HL-60 (cell line): ENCODE measurements around the gene TGFBR3.

Experiments
- DNase-seq, 2 experiments: peaks; one replicate each; pipeline ENCODE4 v3.0.0-alpha.2; 2010 to 2020; ENCODE audit warnings: low read depth in 1 of 2, low spot score in 1 of 2
- H3K27ac ChIP-seq: fragments of 250-450 bp; sonication (Bioruptor Pico); replicated peaks from 2 replicates; pipeline ENCODE4 v1.5.1; 2020; ENCODE audit warnings: mild to moderate bottlenecking, moderate library complexity
- H3K27me3 ChIP-seq: fragments of 250-450 bp; sonication (Bioruptor Pico); 2 replicates; pipeline ENCODE4 v1.5.1; 2021; ENCODE audit warnings: mild to moderate bottlenecking, moderate library complexity; ENCODE audit not compliant: insufficient read depth, poor library complexity, severe bottlenecking
- H3K4me3 ChIP-seq: replicated peaks from 2 replicates; pipeline ENCODE4 v1.5.1; 2011; ENCODE audit warnings: mild to moderate bottlenecking, control low read depth, low read length; ENCODE audit not compliant: insufficient read depth
- CTCF ChIP-seq: IDR thresholded peaks from one replicate; pipeline ENCODE4 v1.5.1; 2011; ENCODE audit warnings: low read length, control low read depth, inconsistent platforms; ENCODE audit not compliant: insufficient read depth
- GABPA ChIP-seq: IDR thresholded peaks from 2 replicates; pipeline ENCODE4 v1.6.1; 2012; ENCODE audit warnings: low read depth
- POLR2AphosphoS5 ChIP-seq: IDR thresholded peaks from 2 replicates; pipeline ENCODE4 v1.6.1; 2012; ENCODE audit warnings: low read depth
- REST ChIP-seq: IDR thresholded peaks from 2 replicates; pipeline ENCODE4 v1.6.1; 2012; ENCODE audit warnings: low read depth; ENCODE audit not compliant: insufficient replicate concordance
- SPI1 ChIP-seq: IDR thresholded peaks from 2 replicates; pipeline ENCODE4 v1.6.1; 2012; ENCODE audit warnings: low read depth, mild to moderate bottlenecking, borderline replicate concordance

TGFBR3 gene

GRCh38 chr1:91872000-91872399 is 14.0 kb downstream of the TGFBR3 start:
- Histone ChIP-seq H3K27ac (no peak overlapping the region), H3K27me3 (no peaks in the 10 kb centered on the region), H3K4me3 (no peak overlapping the region)
- TF ChIP-seq CTCF (no peak), SPI1 (no peak), REST (no peak), POLR2AphosphoS5 (no peak), GABPA (no peak)
- no peak for DNase-seq

- no peak for TF ChIP-seq CTCF
- no peak for TF ChIP-seq REST
- TF ChIP-seq GABPA, result no peak
- no peak for TF ChIP-seq SPI1
- no peak for TF ChIP-seq POLR2AphosphoS5
These were observed 15.6 kb downstream of the TGFBR3 start for GRCh38 chr1:91870322-91870721.

GRCh38 chr1:91866425-91866824 is 19.5 kb downstream of the TGFBR3 start:
- H3K27me3 ChIP-seq, result peaks cover 4% of the 10 kb centered on the region

More at GRCh38 chr1:91870322-91870721, 15.6 kb downstream of the TGFBR3 start:
- no peak for DNase-seq
- no peak overlapping the region for H3K27ac ChIP-seq
- no peaks in the 10 kb centered on the region for H3K27me3 ChIP-seq
- H3K4me3 ChIP-seq, result no peak overlapping the region

More at GRCh38 chr1:91866425-91866824, 19.5 kb downstream of the TGFBR3 start:
- Histone ChIP-seq H3K4me3 (no peak overlapping the region), H3K27ac (no peak overlapping the region)
- DNase-seq, result no peak
- TF ChIP-seq POLR2AphosphoS5 (no peak), SPI1 (no peak), CTCF (no peak), GABPA (no peak), REST (no peak)
